ENCODE data around the gene RILP.

GRCh38 chr17:1638171-1638590 lies 11.5 kb downstream of the RILP start:
- TF ChIP-seq BHLHE40 (IDR thresholded peaks at IDR 0.05; ENCODE audit: borderline replicate concordance) (no peak), ELF4 (IDR thresholded peaks at IDR 0.05) (no peak), ZNF384 (IDR thresholded peaks at IDR 0.05) (no peak), FOXK2 (IDR thresholded peaks at IDR 0.05) (no peak), HDGF (IDR thresholded peaks at IDR 0.05; ENCODE audit: borderline replicate concordance) (no peak), SP1 (IDR thresholded peaks at IDR 0.05) (no peak), FOXM1 (IDR thresholded peaks at IDR 0.05; ENCODE audit: borderline replicate concordance) (no peak), CTBP1 (IDR thresholded peaks at IDR 0.05; ENCODE audit: borderline replicate concordance) (no peak), L3MBTL2 (conservative IDR thresholded peaks at IDR 0.05) (no peak), FOXA1 (IDR thresholded peaks at IDR 0.05) (no peak), ARNT (IDR thresholded peaks at IDR 0.05) (no peak)
- TF ChIP-seq, protein P1, sequence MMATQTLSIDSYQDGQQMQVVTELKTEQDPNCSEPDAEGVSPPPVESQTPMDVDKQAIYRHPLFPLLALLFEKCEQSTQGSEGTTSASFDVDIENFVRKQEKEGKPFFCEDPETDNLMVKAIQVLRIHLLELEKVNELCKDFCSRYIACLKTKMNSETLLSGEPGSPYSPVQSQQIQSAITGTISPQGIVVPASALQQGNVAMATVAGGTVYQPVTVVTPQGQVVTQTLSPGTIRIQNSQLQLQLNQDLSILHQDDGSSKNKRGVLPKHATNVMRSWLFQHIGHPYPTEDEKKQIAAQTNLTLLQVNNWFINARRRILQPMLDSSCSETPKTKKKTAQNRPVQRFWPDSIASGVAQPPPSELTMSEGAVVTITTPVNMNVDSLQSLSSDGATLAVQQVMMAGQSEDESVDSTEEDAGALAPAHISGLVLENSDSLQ (IDR thresholded peaks at IDR 0.05) = no peak

All from HEK293T (cell line).